Psoas muscle (tissue), 8 donors: Measurements from ENCODE around the gene KCNAB1. TPM values are rescaled to one million over a fixed set of nuclear protein-coding genes. Genes with fewer than 3 reads are reported as not detected.
"Not testable (repeated sequence)": the region's sequence is repeated elsewhere in the genome, so short reads cannot be mapped to it uniquely, and the experiment has no call there.

Experiments
- ATAC-seq, 4 donors: fragments of 200-7000 bp; cut with Tn5 transposase; one replicate each; pipeline ENCODE4 v1.9.1; 2020; ENCODE audit warnings: moderate library complexity in 3 of 4, mild to moderate bottlenecking in 2 of 4
- DNase-seq, 2 donors: peaks; one replicate each; pipeline ENCODE4 v3.0.0-alpha.2; 2020
- H3K27ac ChIP-seq: fragments of 200-600 bp; one replicate; pipeline ENCODE4 v1.8.0; 2022
- H3K27me3 ChIP-seq, 3 donors: fragments of 200-600 bp in 1 of 3; one replicate each; pipeline versions ENCODE4 v1.6.1 to v1.8.0; 2013 to 2022; ENCODE audit warnings: low read length in 2 of 3, mild to moderate bottlenecking in 2 of 3, moderate library complexity in 1 of 3; ENCODE audit not compliant: insufficient read depth in 3 of 3
- H3K36me3 ChIP-seq, 2 donors: fragments of 200-600 bp in 1 of 2; one replicate each; pipeline versions ENCODE4 v1.6.1 to v1.8.0; 2013 to 2022; ENCODE audit warnings: low read depth in 1 of 2, mild to moderate bottlenecking in 1 of 2, moderate library complexity in 1 of 2; ENCODE audit not compliant: insufficient read depth in 1 of 2
- H3K4me1 ChIP-seq: fragments of 200-600 bp; one replicate; pipeline ENCODE4 v1.8.0; 2022
- H3K4me3 ChIP-seq: fragments of 200-600 bp; one replicate; pipeline ENCODE4 v1.8.0; 2022; ENCODE audit warnings: mild to moderate bottlenecking
- H3K9me3 ChIP-seq: fragments of 200-600 bp; one replicate; pipeline ENCODE4 v1.8.0; 2022
- WGBS, 3 donors: extraction: QIAGEN DNeasy Blood & Tissue Kit; methylation state at CpG; one replicate each; pipeline versions ENCODE4 v1.1.6 to v1.1.7; 2013; 5-methylcytosine and 5-hydroxymethylcytosine counted together
- intact Hi-C, 2 donors: fragments of 100-400 bp; cut with DNase I; formaldehyde crosslinking; loops; one replicate each; pipeline versions ENCODE4 v1.11.0 to v1.14.2; 2022
- polyA plus RNA-seq, 3 donors: library from polyadenylated mRNA; stranded (reverse); fragments of 200-250 nt; gene quantifications; one replicate each; pipeline ENCODE4 v1.2.3, GENCODE V29; 2013
- total RNA-seq, 4 donors: library from RNA; stranded (reverse); fragmentation: NEBNext Ultra II Directional in 2 of 4; extraction: Animal tissue kit (Norgen Biotek cat#: 25700) in 2 of 4; gene quantifications; one replicate each; pipeline versions ENCODE4 v1.2.1 to v1.2.4, GENCODE V29; 2021 to 2023
- TF ChIP-seq, protein P1 (sequence below): fragments of 200-600 bp; IDR thresholded peaks from one replicate; pipeline ENCODE4 v1.8.0; 2022; ENCODE audit warnings: antibody characterized with exemption
- donor health status: healthy with polysubstance abuse.
- donor health status: DM: no; HTN: no; CAD: no; lungs with moderate emphysema.
- donor health status: Bipolar disorder and iron deficiency.
- donor health status: healthy.
- donor health status: DM: yes; HTN: yes; CAD: no.
- donor health status: DM: no; HTN: no; CAD: no.
- donor health status: DM: no; HTN: no; CAD: no.
- donor health status: DM: yes; HTN: yes; CAD: no.

The KCNAB1 gene
- total and polyA plus RNA-seq, 7 donors: 0.66 to 3.1 (median 0.91) TPM

DNA sequence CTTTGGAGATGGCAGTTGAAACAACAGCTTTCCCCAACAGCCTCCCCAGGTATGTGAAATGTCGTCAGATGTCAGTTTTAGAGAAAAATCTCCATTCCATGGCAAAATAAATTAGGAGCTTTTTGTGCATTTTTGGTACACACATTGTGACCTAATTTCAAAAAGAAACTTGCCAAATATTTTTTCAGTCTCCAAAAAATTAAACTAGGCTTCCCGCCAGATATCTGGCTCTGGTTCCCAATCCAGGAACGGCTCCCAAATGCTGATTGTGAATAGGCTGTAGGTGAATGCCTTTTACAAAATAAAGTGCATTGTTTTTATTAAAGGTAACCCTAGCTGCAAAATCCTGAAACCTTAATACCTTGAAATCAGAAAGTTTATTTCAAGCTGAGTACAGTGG, 10.9 kb downstream of the KCNAB1 start:
- intact Hi-C loops: no loop called here

DNA sequence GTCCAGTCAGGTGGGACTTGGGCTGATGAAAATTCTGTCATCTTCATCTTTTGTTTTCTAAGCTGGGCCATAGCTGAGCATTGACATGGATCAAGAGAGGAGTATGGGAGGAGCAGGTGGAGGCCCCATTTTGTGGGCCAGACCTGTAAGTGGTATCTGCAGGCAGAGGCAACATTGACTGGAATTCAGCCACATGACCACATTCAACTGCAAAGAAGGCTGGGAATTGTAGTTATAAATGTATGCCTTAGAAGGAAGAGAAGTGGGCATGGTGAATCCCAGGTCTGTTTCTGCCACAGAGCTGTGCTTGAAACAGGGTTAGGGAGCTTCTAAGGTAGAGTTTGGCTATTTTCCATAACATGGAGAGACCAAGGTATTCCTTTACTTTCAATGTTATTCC, 11.4 kb downstream of the KCNAB1 start:
- TF ChIP-seq, protein P1, sequence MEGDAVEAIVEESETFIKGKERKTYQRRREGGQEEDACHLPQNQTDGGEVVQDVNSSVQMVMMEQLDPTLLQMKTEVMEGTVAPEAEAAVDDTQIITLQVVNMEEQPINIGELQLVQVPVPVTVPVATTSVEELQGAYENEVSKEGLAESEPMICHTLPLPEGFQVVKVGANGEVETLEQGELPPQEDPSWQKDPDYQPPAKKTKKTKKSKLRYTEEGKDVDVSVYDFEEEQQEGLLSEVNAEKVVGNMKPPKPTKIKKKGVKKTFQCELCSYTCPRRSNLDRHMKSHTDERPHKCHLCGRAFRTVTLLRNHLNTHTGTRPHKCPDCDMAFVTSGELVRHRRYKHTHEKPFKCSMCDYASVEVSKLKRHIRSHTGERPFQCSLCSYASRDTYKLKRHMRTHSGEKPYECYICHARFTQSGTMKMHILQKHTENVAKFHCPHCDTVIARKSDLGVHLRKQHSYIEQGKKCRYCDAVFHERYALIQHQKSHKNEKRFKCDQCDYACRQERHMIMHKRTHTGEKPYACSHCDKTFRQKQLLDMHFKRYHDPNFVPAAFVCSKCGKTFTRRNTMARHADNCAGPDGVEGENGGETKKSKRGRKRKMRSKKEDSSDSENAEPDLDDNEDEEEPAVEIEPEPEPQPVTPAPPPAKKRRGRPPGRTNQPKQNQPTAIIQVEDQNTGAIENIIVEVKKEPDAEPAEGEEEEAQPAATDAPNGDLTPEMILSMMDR: no peak
- Histone ChIP-seq H3K36me3 (no peaks in the 10 kb centered on the region), H3K27me3 (no peaks in the 10 kb centered on the region), H3K27ac (no peak overlapping the region), H3K9me3 (no peaks in the 10 kb centered on the region), H3K4me3 (no peak overlapping the region), H3K4me1 (no peaks in the 10 kb centered on the region)
- no peak for DNase-seq
- ATAC-seq: no peak
- intact Hi-C loops: no loop called here

More for the DNA sequence above, 10.9 kb downstream of the KCNAB1 start:
- Histone ChIP-seq H3K27me3 (no peaks in the 10 kb centered on the region), H3K4me3 (no peak overlapping the region), H3K4me1 (no peaks in the 10 kb centered on the region), H3K27ac (no peak overlapping the region), H3K9me3 (no peaks in the 10 kb centered on the region), H3K36me3 (no peaks in the 10 kb centered on the region)
- no peak for DNase-seq
- TF ChIP-seq, protein P1: no peak
- ATAC-seq: no peak
- WGBS, 3 donors: 20 to 27% (median 22%) methylated on average over 3 of the region's 3 CpGs

DNA sequence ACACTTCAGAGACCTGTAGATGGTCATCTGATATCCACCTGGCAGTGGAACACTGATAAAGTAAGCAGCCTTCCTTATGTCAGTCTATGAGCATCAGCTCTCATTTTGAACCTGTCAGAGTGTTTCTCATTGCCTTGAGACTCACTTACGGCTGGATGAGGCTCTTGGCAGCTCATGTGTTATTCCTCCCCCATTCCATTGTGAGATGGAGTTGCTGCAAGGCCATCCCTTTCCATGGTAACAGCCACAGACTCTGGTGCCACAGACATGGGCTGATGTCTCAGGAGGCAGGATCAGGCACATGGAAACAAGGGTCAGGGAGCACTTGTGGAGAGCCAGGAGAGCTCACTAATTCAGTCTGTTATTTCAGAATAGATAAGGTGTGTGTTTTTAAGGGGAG, 11.9 kb downstream of the KCNAB1 start:
- H3K27ac ChIP-seq: no peak overlapping the region
- H3K9me3 ChIP-seq: no peaks in the 10 kb centered on the region
- WGBS, 3 donors: 17 to 67% (median 57%) methylated on average over 1 of the region's 1 CpG
- H3K4me1 ChIP-seq: no peaks in the 10 kb centered on the region
- no peaks in the 10 kb centered on the region for H3K36me3 ChIP-seq
- TF ChIP-seq, protein P1: no peak
- intact Hi-C loops: no loop called here
- no peak for DNase-seq
- no peak overlapping the region for H3K4me3 ChIP-seq
- ATAC-seq: no peak
- no peaks in the 10 kb centered on the region for H3K27me3 ChIP-seq

- ATAC-seq: no peak
- intact Hi-C loops: no loop called here
- no peak for DNase-seq
- Histone ChIP-seq H3K27ac (no peak overlapping the region), H3K4me3 (no peak overlapping the region), H3K9me3 (no peaks in the 10 kb centered on the region), H3K27me3 (no peaks in the 10 kb centered on the region), H3K4me1 (no peaks in the 10 kb centered on the region), H3K36me3 (no peaks in the 10 kb centered on the region)
- TF ChIP-seq, protein P1: no peak
- 11 to 20% (median 14%) methylated on average over 1 of the region's 1 CpG for WGBS, 3 donors
These were observed 12.7 kb downstream of the KCNAB1 start for GRCh38 chr3:156133076-156133475.

DNA sequence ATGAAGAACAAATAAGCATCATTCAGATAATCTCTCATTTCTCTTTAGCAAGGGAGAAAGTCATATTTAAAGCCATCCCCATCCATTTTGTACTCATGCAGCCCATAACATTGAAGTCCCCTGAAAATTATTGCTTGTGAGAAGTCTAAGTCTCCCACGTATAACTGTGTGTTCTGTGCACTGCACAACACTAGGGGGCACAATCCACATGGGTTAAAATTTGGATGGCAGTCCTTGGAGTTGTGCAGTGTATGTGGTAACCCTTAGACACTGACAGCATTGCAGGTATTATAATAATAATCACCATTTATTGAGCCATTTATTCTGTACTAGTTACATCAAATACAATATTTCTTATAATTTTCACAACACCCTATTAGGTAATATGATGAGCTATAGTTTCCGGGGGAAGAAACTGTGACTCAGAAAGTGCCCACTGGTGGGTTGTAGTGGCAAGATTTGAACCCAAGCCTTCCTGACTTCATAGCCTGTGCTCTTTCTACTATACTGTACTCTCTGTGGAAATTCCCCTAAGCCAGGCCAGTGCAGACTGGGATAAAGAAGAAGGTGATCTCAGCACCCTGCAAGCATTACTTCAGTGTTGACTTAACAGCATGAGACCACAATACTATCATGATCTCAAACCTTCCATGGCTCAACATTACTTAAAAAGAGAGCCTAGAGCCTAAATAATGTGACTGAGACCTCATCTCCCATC, 15.7 kb downstream of the KCNAB1 start:
- intact Hi-C loops: no loop called here
- H3K27ac ChIP-seq: no peak overlapping the region
- DNase-seq: no peak
- H3K4me3 ChIP-seq: no peak overlapping the region
- H3K36me3 ChIP-seq: no peaks in the 10 kb centered on the region
- 64 to 72% (median 65%) methylated on average over 2 of the region's 2 CpGs for WGBS, 3 donors
- H3K9me3 ChIP-seq: no peaks in the 10 kb centered on the region
- H3K27me3 ChIP-seq: no peaks in the 10 kb centered on the region
- no peaks in the 10 kb centered on the region for H3K4me1 ChIP-seq
- ATAC-seq: no peak
- TF ChIP-seq, protein P1: no peak

GRCh38 chr3:156137397-156137796, 17.0 kb downstream of the KCNAB1 start:
- H3K9me3 ChIP-seq, ATAC-seq, H3K27me3 ChIP-seq, H3K36me3 ChIP-seq, DNase-seq, intact Hi-C loops, H3K4me1 ChIP-seq, H3K4me3 ChIP-seq, H3K27ac ChIP-seq: not testable (repeated sequence)
- 68 to 83% (median 78%) methylated on average over 6 to 8 of the region's 8 CpGs for WGBS, 3 donors
